NCI-H128 (cell line): ENCODE results near the gene TMEM63C.
"Not testable (repeated sequence)": the region's sequence is repeated elsewhere in the genome, so short reads cannot be mapped to it uniquely, and the experiment has no call there.

Experiments used
- DNase-seq: peaks from one replicate; lab custom pipeline; 2025; ENCODE audit not compliant: unreplicated experiment; lab: John Stamatoyannopoulos, UW

Gene TMEM63C

GRCh38 chr14:77273796-77274195 lies 92.2 kb downstream of the TMEM63C start:
- no peak for DNase-seq

GRCh38 chr14:77275041-77275580 lies 93.5 kb downstream of the TMEM63C start:
- no peak for DNase-seq

GRCh38 chr14:77275601-77276017 lies 94.0 kb downstream of the TMEM63C start:
- DNase-seq = no peak

- DNase-seq = no peak
Observed at GRCh38 chr14:77276295-77276935, 94.8 kb downstream of the TMEM63C start.

- no peak for DNase-seq
Observed at GRCh38 chr14:77276959-77277358, 95.4 kb downstream of the TMEM63C start.

GRCh38 chr14:77278461-77279230 lies 97.0 kb downstream of the TMEM63C start:
- DNase-seq = no peak

GRCh38 chr14:77279719-77280118 lies 98.1 kb downstream of the TMEM63C start:
- no peak for DNase-seq

GRCh38 chr14:77280921-77281320 lies 99.3 kb downstream of the TMEM63C start:
- not testable (repeated sequence) for DNase-seq

- no peak for DNase-seq
Observed at GRCh38 chr14:77281852-77282410, 100.3 kb downstream of the TMEM63C start.

- DNase-seq = no peak
Observed at GRCh38 chr14:77284066-77284465, 102.5 kb downstream of the TMEM63C start.

- DNase-seq = no peak
Observed at GRCh38 chr14:77284466-77284865, 102.9 kb downstream of the TMEM63C start.

- no peak for DNase-seq
Observed at GRCh38 chr14:77286576-77286975, 105.0 kb downstream of the TMEM63C start.

GRCh38 chr14:77290705-77291104 lies 109.1 kb downstream of the TMEM63C start:
- DNase-seq = no peak

GRCh38 chr14:77296155-77296554 lies 114.6 kb downstream of the TMEM63C start:
- DNase-seq = no peak

GRCh38 chr14:77296906-77297305 lies 115.3 kb downstream of the TMEM63C start:
- no peak for DNase-seq

- no peak for DNase-seq
Observed at GRCh38 chr14:77299771-77300170, 118.2 kb downstream of the TMEM63C start.

- no peak for DNase-seq
Observed at GRCh38 chr14:77301103-77301502, 119.5 kb downstream of the TMEM63C start.

GRCh38 chr14:77302926-77303325 lies 121.3 kb downstream of the TMEM63C start:
- no peak for DNase-seq

- DNase-seq = no peak
Observed at GRCh38 chr14:77303417-77304156, 122.0 kb downstream of the TMEM63C start.

- DNase-seq = no peak
Observed at GRCh38 chr14:77305696-77306095, 124.1 kb downstream of the TMEM63C start.

GRCh38 chr14:77306416-77306815 lies 124.8 kb downstream of the TMEM63C start:
- no peak for DNase-seq
